Measurements from ENCODE around the gene CEP85. TPM values are rescaled to one million over a fixed set of nuclear protein-coding genes. Genes with fewer than 3 reads are reported as not detected.

Gene CEP85
- total RNA-seq, 3 donors from 2014 or later = 10.7 to 15.9 (median 15.6) TPM

DNA sequence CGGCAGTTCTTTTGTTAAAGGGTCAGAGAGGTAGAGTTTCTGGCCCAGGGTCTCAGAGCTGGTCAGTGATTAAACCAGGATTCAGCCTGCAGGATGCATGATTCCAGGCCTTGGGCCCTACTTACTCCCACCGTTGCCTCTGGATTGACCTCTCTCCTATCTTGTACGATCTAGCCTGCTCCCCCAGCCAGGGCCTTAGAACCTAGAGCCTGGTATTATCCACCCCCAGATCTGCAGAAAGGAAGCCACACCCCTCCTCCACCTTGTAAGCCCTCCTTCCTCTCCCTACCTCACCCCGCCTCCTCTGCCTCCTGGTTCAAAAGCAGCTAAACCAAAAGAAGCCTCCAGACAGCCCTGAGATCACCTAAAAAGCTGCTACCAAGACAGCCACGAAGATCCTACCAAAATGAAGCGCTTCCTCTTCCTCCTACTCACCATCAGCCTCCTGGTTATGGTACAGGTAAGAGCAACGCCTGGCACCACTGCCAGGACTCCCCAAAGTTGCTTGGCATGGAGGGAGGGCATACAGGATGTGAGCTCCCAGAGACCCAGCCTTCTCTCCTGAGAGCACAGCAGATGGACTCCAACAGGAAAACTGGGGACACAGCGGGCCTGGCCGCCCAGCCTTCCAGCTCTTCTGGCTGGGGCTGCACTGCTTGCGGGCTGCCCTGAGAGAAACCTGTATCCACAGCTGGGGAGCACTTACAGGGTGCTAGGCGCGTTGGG lies 83.8 kb downstream of the CEP85 start, which contains the start of gene CD52:
Gene CD52, plus strand, starts transcription at position 347 of the 726 bp plus-strand sequence. Its CDS starts 60 bp downstream, at position 407.
- no peak for TF ChIP-seq CTCF (IDR thresholded peaks at IDR 0.05)
- no peaks in the 10 kb centered on the region for H3K9me3 ChIP-seq
- H3K4me1 ChIP-seq (ENCODE audit: low read depth) = peaks cover 7% of the 10 kb centered on the region
- no peaks in the 10 kb centered on the region for H3K36me3 ChIP-seq (ENCODE audit: low read depth)
- peak in 1 of 3 donors; percentile 42 for DNase-seq
- H3K4me3 ChIP-seq = no peak within 1 kb of the TSS
- ATAC-seq = peak; percentile 57
- intact Hi-C loops (cut with DNase I, micrococcal nuclease) = no loop called here

DNA sequence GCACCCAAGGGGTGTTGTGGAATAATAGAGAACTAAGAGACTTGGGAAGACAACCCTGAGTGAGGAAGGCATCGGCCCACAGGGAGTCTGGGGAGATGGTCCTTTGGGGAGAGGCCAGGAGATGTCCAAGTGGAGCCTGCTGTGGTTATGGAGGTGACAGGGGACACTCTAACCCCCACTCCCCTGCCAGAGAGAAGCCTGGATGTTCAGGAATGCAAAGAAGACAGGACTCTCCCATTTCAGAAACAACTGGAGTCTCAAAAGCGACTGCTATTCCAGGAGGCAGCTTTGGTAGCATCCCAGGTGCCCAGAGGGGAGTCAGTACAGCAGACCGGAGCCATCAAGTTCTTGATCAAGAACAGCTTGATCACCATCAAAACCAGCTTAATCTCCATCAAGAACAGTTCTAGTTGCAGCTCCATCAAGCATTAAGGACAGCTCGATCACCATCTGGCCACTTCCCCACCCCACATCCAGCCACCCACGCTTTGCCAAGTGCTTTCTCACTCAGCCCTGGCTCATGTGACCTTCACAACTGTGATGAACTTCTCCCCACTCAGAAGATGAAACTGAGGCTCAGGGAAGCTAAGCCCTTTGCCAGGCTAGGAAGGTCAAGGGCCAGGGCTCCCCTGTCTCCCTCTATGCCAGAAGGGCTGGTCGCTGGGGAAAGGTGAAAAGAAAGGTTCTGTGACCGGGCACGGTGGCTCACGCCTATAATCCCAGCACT lies 84.5 kb downstream of the CEP85 start:
- intact Hi-C loops (cut with DNase I, micrococcal nuclease) = no loop called here
- Histone ChIP-seq H3K4me1 (ENCODE audit: low read depth) (peaks cover 7% of the 10 kb centered on the region), H3K36me3 (ENCODE audit: low read depth) (no peaks in the 10 kb centered on the region), H3K4me3 (no peak overlapping the region), H3K9me3 (no peaks in the 10 kb centered on the region)
- ATAC-seq = peak; percentile 21
- TF ChIP-seq CTCF (IDR thresholded peaks at IDR 0.05) = no peak
- DNase-seq = peak in 1 of 3 donors; percentile 28

GRCh38 chr1:26320896-26321295 lies 86.9 kb downstream of the CEP85 start:
- intact Hi-C loops (cut with DNase I, micrococcal nuclease) = loop anchor here (5.0 kb wide), 1 partner anchor 44 kb away; no protein-coding TSS in a partner anchor
- no peak for DNase-seq

DNA sequence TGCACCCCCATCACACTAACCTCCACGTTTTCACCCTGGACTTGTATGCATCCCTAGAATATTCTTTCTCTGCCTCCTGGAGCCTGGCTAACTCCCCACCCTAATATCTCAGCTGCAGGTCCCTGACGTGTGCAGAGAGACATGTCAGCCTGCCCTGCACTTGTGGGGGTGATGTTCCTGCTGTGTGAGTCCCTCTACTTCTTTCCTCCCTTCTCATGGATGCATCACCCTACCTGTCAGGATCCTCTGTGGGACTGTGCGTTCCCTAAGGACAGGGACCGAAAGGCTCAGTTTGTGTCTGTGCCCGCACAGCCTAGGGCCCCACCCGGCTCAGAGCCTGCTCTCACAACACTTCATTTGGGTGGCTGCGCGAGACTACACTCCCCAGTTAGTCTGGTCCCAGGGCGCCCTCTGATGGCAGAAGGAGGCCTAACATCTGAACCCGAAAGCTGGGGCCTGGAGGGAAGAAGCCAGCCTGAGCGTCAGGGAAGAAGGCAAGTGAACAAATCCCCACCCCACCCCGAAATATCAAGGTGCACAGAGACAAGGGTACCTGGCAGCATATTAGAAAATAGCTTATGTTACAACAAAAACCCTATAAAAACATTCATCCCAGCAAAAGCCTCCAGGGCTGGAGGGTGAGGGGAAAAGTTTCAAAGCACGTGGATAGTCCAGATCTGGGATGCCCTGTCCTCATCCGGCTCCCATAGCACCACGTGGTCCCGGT lies 87.5 kb downstream of the CEP85 start:
- intact Hi-C loops (cut with DNase I, micrococcal nuclease) = loop anchor here (5.0 kb wide), 1 partner anchor 44 kb away; no protein-coding TSS in a partner anchor
- no peaks in the 10 kb centered on the region for H3K9me3 ChIP-seq
- peak; percentile 72 for TF ChIP-seq CTCF (IDR thresholded peaks at IDR 0.05)
- H3K36me3 ChIP-seq (ENCODE audit: low read depth) = no peaks in the 10 kb centered on the region
- peaks cover 5% of the 10 kb centered on the region for H3K4me1 ChIP-seq (ENCODE audit: low read depth)
- ATAC-seq (peak; percentile 93), DNase-seq (peak; percentile 93 to 97 (median 96))
- no peak overlapping the region for H3K4me3 ChIP-seq

More at GRCh38 chr1:26320896-26321295, 86.9 kb downstream of the CEP85 start:
- Histone ChIP-seq H3K4me1 (ENCODE audit: low read depth) (peaks cover 5% of the 10 kb centered on the region), H3K9me3 (no peaks in the 10 kb centered on the region), H3K4me3 (no peak overlapping the region), H3K36me3 (ENCODE audit: low read depth) (no peaks in the 10 kb centered on the region)
- TF ChIP-seq CTCF (IDR thresholded peaks at IDR 0.05) = no peak
- peak; percentile 6 for ATAC-seq

- Histone ChIP-seq H3K4me3 (no peak overlapping the region), H3K36me3 (ENCODE audit: low read depth) (no peaks in the 10 kb centered on the region), H3K9me3 (no peaks in the 10 kb centered on the region), H3K4me1 (ENCODE audit: low read depth) (peaks cover 5% of the 10 kb centered on the region)
- DNase-seq (no peak), ATAC-seq (no peak)
- intact Hi-C loops (cut with DNase I, micrococcal nuclease) = loop anchor here (5.0 kb wide), 1 partner anchor 45 kb away; no protein-coding TSS in a partner anchor
- TF ChIP-seq CTCF (IDR thresholded peaks at IDR 0.05) = no peak
Measured at GRCh38 chr1:26322042-26322331, 88.0 kb downstream of the CEP85 start.

Measured in mucosa of descending colon (tissue), 3 donors.